K562 (cell line): Measurements from ENCODE around the gene DGKA. TPM values are rescaled to one million over a fixed set of nuclear protein-coding genes. Genes with fewer than 3 reads are reported as not detected.

Experiments used
- ARHGAP35 ChIP-seq: fragments of 450-650 bp; IDR thresholded peaks from 2 replicates; pipeline ENCODE4 v1.6.1; 2018; ENCODE audit not compliant: partially characterized antibody
- ARID4B ChIP-seq: sonication (generic); formaldehyde crosslinking; IDR thresholded peaks from 2 replicates; pipeline ENCODE4 v1.8.0; 2022; ENCODE audit warnings: mild to moderate bottlenecking, missing genetic modification reagents
- ASH1L ChIP-seq: fragments of 450-650 bp; IDR thresholded peaks from 2 replicates; pipeline ENCODE4 v1.6.1; 2018; ENCODE audit warnings: borderline replicate concordance, mild to moderate bottlenecking, low read depth; ENCODE audit not compliant: partially characterized antibody
- BDP1 ChIP-seq: IDR thresholded peaks from 3 replicates; pipeline ENCODE4 v1.6.1; 2011; ENCODE audit not compliant: insufficient read length, insufficient read depth
- BRF2 ChIP-seq: IDR thresholded peaks from 3 replicates; pipeline ENCODE4 v1.6.1; 2011; ENCODE audit warnings: borderline replicate concordance, mild to moderate bottlenecking; ENCODE audit not compliant: insufficient read length, insufficient read depth
- CEBPG ChIP-seq, 3 experiments: fragments of 200-800 bp in 1 of 3; sonication (Bioruptor generic) in 1 of 3; sonication (generic) in 1 of 3; formaldehyde crosslinking in 1 of 3; IDR thresholded peaks in 2 of 3; conservative IDR thresholded peaks in 1 of 3; 2 replicates each; pipeline versions ENCODE4 v1.6.1 to v1.8.0; 2016 to 2022; ENCODE audit warnings: missing compliant biosample characterization in 2 of 3, missing genetic modification characterization in 2 of 3, mild to moderate bottlenecking in 1 of 3, missing genetic modification reagents in 1 of 3
- FOXA3 ChIP-seq, 2 experiments: fragments of 450-650 bp in 1 of 2; sonication (generic) in 1 of 2; formaldehyde crosslinking; IDR thresholded peaks in 1 of 2; conservative IDR thresholded peaks in 1 of 2; 2 replicates each; pipeline versions ENCODE4 v1.4.0 to v1.8.0; 2020 to 2022; ENCODE audit warnings: mild to moderate bottlenecking in 2 of 2, missing genetic modification reagents in 1 of 2
- HSF4 ChIP-seq: fragments of 250-450 bp; sonication (Bioruptor Pico); IDR thresholded peaks from 2 replicates; pipeline ENCODE4 v2.1.2; 2022; ENCODE audit warnings: mild to moderate bottlenecking, moderate library complexity, borderline replicate concordance
- NCOR1 ChIP-seq: fragments of 450-650 bp; IDR thresholded peaks from 2 replicates; pipeline ENCODE4 v1.6.1; 2016; ENCODE audit warnings: mild to moderate bottlenecking, moderate library complexity
- NONO ChIP-seq, 2 experiments: fragments of 200-400 bp in 1 of 2; fragments of 450-650 bp in 1 of 2; formaldehyde crosslinking in 1 of 2; IDR thresholded peaks; 2 replicates each; pipeline ENCODE4 v1.6.1; 2017; ENCODE audit warnings: low read depth in 2 of 2, mild to moderate bottlenecking in 2 of 2, moderate library complexity in 2 of 2, low read length in 1 of 2
- POLR3A ChIP-seq: IDR thresholded peaks from 2 replicates; pipeline ENCODE4 v1.6.1; 2011; ENCODE audit warnings: borderline replicate concordance, mild to moderate bottlenecking, moderate library complexity; ENCODE audit not compliant: insufficient read length, insufficient read depth; ENCODE audit errors: extremely low read depth
- PRMT5 ChIP-seq: sonication (generic); formaldehyde crosslinking; IDR thresholded peaks from 2 replicates; pipeline ENCODE4 v1.5.0; 2020; ENCODE audit warnings: missing genetic modification reagents
- RBM22 ChIP-seq: fragments of 200-400 bp; formaldehyde crosslinking; IDR thresholded peaks from 2 replicates; pipeline ENCODE4 v1.6.1; 2018; ENCODE audit warnings: low read length, low read depth; ENCODE audit not compliant: poor library complexity, severe bottlenecking
- RFX7 ChIP-seq: fragments of 250-450 bp; sonication (Bioruptor Pico); IDR thresholded peaks from 2 replicates; pipeline ENCODE4 v1.5.1; 2021; ENCODE audit warnings: mild to moderate bottlenecking
- TCF7L2 ChIP-seq: fragments of 150-350 bp; IDR thresholded peaks from 2 replicates; pipeline ENCODE4 v1.6.1; 2016; ENCODE audit warnings: low read depth, mild to moderate bottlenecking, low read length, moderate library complexity
- YBX1 ChIP-seq: fragments of 450-650 bp; IDR thresholded peaks from 2 replicates; pipeline ENCODE4 v1.7.1; 2016; ENCODE audit warnings: mild to moderate bottlenecking
- ZNF165 ChIP-seq: fragments of 250-450 bp; sonication (Bioruptor Pico); IDR thresholded peaks from 2 replicates; pipeline ENCODE4 v1.4.0; 2020; ENCODE audit warnings: borderline replicate concordance
- ZNF76 ChIP-seq: fragments of 250-450 bp; sonication (Bioruptor Pico); IDR thresholded peaks from 2 replicates; pipeline ENCODE4 v1.4.0; 2020; ENCODE audit warnings: mild to moderate bottlenecking, moderate library complexity, borderline replicate concordance
- ZNF764 ChIP-seq: fragments of 250-450 bp; sonication (Bioruptor Pico); IDR thresholded peaks from 2 replicates; pipeline ENCODE4 v1.4.0; 2020; ENCODE audit warnings: low read depth, mild to moderate bottlenecking, moderate library complexity
- ZNF766 ChIP-seq: fragments of 200-800 bp; sonication (Bioruptor generic); conservative IDR thresholded peaks from 2 replicates; pipeline ENCODE4 v1.6.1; 2016; ENCODE audit warnings: missing genetic modification characterization, missing compliant biosample characterization
- polyA plus RNA-seq, 8 experiments: library from polyadenylated mRNA; depleted of rRNA in 4 of 8; stranded (reverse) in 5 of 8; unstranded in 3 of 8; fragments of >200 nt; fragmentation: Nextera tagmentation in 2 of 8; fragmentation: Illumina TruSeq in 1 of 8; extraction: Ambion mirVana in 2 of 8; extraction: Trizol in 1 of 8; gene quantifications; 2 replicates each; pipeline versions ENCODE4 v1.2.1 to v1.2.3, GENCODE V29; 2011 to 2014; ENCODE audit warnings: inconsistent platforms in 1 of 8, missing spikeins in 1 of 8
- total RNA-seq, 7 experiments: library from RNA; depleted of rRNA in 6 of 7; stranded (reverse); fragments of >200 nt in 6 of 7; fragmentation: Illumina TruSeq in 2 of 7; extraction: Trizol in 2 of 7; gene quantifications; 2 replicates each; pipeline versions ENCODE4 v1.2.1 to v1.2.3, GENCODE V29; 2011 to 2021; ENCODE audit warnings: low replicate concordance in 1 of 7

The DGKA gene
- total and polyA plus RNA-seq, 9 of the 15 experiments (the other 6 are each of a cell fraction or from before 2014, with no cell fraction given): 3.4 to 12.4 (median 6.2) TPM

GRCh38 chr12:55996715-55997534 lies 66.0 kb downstream of the DGKA start, which contains the start of gene SUOX (continued):
- TF ChIP-seq CEBPG (CRISPR knock-in tag; IDR thresholded peaks at IDR 0.05): no peak; the same call in none of the 2 replicates
- no peak for TF ChIP-seq CEBPG (tag; conservative IDR thresholded peaks at IDR 0.05 in 1 of 2, IDR thresholded peaks at IDR 0.05 in 1 of 2)
- TF ChIP-seq BRF2: no peak
- no peak for TF ChIP-seq POLR3A
- no peak for TF ChIP-seq ASH1L
- no peak for TF ChIP-seq ZNF76 (CRISPR knock-in tag)
- no peak for TF ChIP-seq RFX7
- TF ChIP-seq NONO (IDR thresholded peaks at IDR 0.05; ENCODE audit: low read depth in 2 of 2, low read length in 1 of 2): peak in 1 of 2 experiments; percentile 60; a peak in 1 of 4 replicates
- no peak for TF ChIP-seq ARHGAP35
- TF ChIP-seq ZNF764 (CRISPR knock-in tag): no peak
- TF ChIP-seq ZNF165 (CRISPR knock-in tag): no peak
- no peak for TF ChIP-seq YBX1
- TF ChIP-seq PRMT5 (CRISPR knock-in tag): no peak
- TF ChIP-seq FOXA3 (CRISPR knock-in tag; conservative IDR thresholded peaks at IDR 0.05 in 1 of 2, IDR thresholded peaks at IDR 0.05 in 1 of 2): peak in 1 of 2 experiments; percentile 49; a peak in 2 of 4 replicates
- no peak for TF ChIP-seq ZNF766
- TF ChIP-seq NCOR1: no peak; the same call in 1 of the 2 replicates
- TF ChIP-seq ARID4B: peak; percentile 62; the same call in 1 of the 2 replicates
- TF ChIP-seq RBM22: no peak
- TF ChIP-seq TCF7L2: no peak
- no peak for TF ChIP-seq HSF4
- no peak for TF ChIP-seq BDP1
